ENCODE measurements around the gene GPR137B. TPM values are rescaled to one million over a fixed set of nuclear protein-coding genes. Genes with fewer than 3 reads are reported as not detected.

Gene GPR137B
- total and polyA plus RNA-seq, 2 experiments from 2014 or later, result 4.5 to 11.1 TPM

GRCh38 chr1:236147068-236147467 lies 4.7 kb downstream of the GPR137B start:
- H3K9me3 Mint-ChIP-seq, result 0 out of 3 replicates have a peak, but pooled peaks cover 3% of the 10 kb centered on the region
- Histone ChIP-seq H3K9me2 (ENCODE audit: insufficient read depth) (no peaks in the 10 kb centered on the region), H3K79me2 (replicated peaks; ENCODE audit: insufficient read depth) (peaks cover 37% of the 10 kb centered on the region), H2AFZ (no peak overlapping the region), H3F3A (replicated peaks; ENCODE audit: low read depth) (0 out of 2 replicates have a peak, but pooled peaks cover 3% of the 10 kb centered on the region), H3K4me2 (no peak overlapping the region), H3K4me3 (no peak overlapping the region), H3K27ac (ENCODE audit: low read depth) (no peak overlapping the region), H3K36me3 (ENCODE audit: insufficient read depth) (no peaks in the 10 kb centered on the region), H3K27me3 (ENCODE audit: insufficient read depth) (peaks cover 21% of the 10 kb centered on the region), H3K4me1 (ENCODE audit: insufficient read depth) (peaks cover 13% of the 10 kb centered on the region), H4K20me1 (replicated peaks; ENCODE audit: insufficient read depth) (peaks cover 12% of the 10 kb centered on the region)
- peaks cover 8% of the 10 kb centered on the region; the same call in 2 of the 3 replicates for H3K36me3 Mint-ChIP-seq (ENCODE audit: low read depth)
- DNase-seq (ENCODE audit: low spot score) (no peak), ATAC-seq (no peak)
- no peak overlapping the region for H3K4me3 Mint-ChIP-seq
- TF ChIP-seq ZNF331 (CRISPR knock-in tag; IDR thresholded peaks at IDR 0.05; ENCODE audit: low read depth), result no peak
- no peak for TF ChIP-seq CREB1 (CRISPR knock-in tag; IDR thresholded peaks at IDR 0.05; ENCODE audit: low read depth)
- no peak for TF ChIP-seq JUNB (IDR thresholded peaks at IDR 0.05; ENCODE audit: unreplicated experiment)
- no peak for TF ChIP-seq STAT1 (IDR thresholded peaks at IDR 0.05; ENCODE audit: unreplicated experiment)
- TF ChIP-seq CTCF (conservative IDR thresholded peaks at IDR 0.05; ENCODE audit: low read depth in 2 of 2), result no peak
- TF ChIP-seq ZNF462 (CRISPR knock-in tag; IDR thresholded peaks at IDR 0.05), result no peak
- no peak for TF ChIP-seq REST (IDR thresholded peaks at IDR 0.05; ENCODE audit: unreplicated experiment)
- TF ChIP-seq EZH2 (IDR thresholded peaks at IDR 0.05; ENCODE audit: low read depth, unreplicated experiment), result no peak
- peaks cover 15% of the 10 kb centered on the region for H3K27me3 Mint-ChIP-seq (ENCODE audit: insufficient read depth, low read depth, poor library complexity)
- no peak overlapping the region for H3K27ac Mint-ChIP-seq
- peaks cover 34% of the 10 kb centered on the region for H3K4me1 Mint-ChIP-seq
